Right renal pelvis (tissue), 4 donors: ENCODE measurements around the gene MFAP3L. TPM values are rescaled to one million over a fixed set of nuclear protein-coding genes. Genes with fewer than 3 reads are reported as not detected.
A peak's percentile ranks its signal among the peaks of the same experiment; 100 is the strongest.

Experiments
- DNase-seq, 4 donors: peaks; one replicate each; pipeline ENCODE4 v3.0.0-alpha.2; 2013; ENCODE audit warnings: low read depth in 4 of 4, low spot score in 3 of 4, missing footprints in 1 of 4
- polyA plus RNA-seq, 4 donors: library from polyadenylated mRNA; unstranded; fragments of 120-200 nt; gene quantifications; one replicate each; pipeline ENCODE4 v1.2.1, GENCODE V29; 2013; ENCODE audit not compliant: insufficient read length in 4 of 4

Gene MFAP3L
- polyA plus RNA-seq, 4 donors, result 16.4 to 26.1 (median 22.8) TPM

GRCh38 chr4:169996379-169997240 is 29.6 kb downstream of the MFAP3L start:
- DNase-seq, result peak in 3 of 4 donors; percentile 36 to 44 (median 41)

- no peak for DNase-seq
These were observed 32.7 kb downstream of the MFAP3L start for GRCh38 chr4:169993531-169993930.

DNA sequence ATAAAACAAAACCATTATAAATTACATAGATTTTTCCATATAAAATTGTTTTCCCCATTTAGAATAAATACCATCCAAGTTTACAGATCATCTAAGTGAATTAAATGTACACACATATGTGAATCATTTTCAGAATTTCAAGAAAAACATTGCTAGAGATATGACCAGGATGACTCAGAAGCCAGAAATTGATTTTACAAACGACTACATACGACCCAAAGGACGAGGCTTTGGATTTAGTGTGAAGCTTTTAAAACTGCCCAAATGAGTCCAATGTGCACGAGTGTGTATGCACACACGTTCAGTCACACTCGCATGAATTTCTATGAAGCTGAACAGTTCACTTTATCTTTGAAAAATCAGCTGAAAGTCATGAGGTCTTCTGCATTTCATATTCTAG is 37.9 kb downstream of the MFAP3L start:
- DNase-seq, result no peak

- no peak for DNase-seq
These were observed 38.6 kb downstream of the MFAP3L start for GRCh38 chr4:169987327-169988228.

GRCh38 chr4:169986369-169986768 is 39.8 kb downstream of the MFAP3L start:
- no peak for DNase-seq

DNA sequence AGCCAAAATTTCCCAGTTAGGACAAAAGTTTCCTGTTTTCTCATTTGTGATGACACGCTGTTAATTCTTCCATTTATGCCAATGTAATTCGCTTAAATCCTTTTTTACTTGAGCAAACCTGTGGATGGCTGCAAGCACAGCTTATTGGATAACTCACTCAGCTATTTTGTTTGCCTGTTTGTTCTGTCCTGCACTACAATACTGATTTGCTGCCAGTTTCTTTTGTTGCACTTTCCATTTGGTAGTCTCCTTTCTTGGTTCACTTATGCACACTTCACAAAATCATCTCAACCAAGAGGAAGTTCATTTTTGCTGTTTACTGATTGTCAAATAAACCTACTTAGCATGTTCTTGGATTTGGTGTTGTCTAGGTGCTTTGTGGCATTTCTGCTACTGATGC is 40.3 kb downstream of the MFAP3L start:
- DNase-seq, result no peak

- no peak for DNase-seq
These were observed 41.5 kb downstream of the MFAP3L start for GRCh38 chr4:169984745-169985144.

GRCh38 chr4:169984173-169984572 is 42.0 kb downstream of the MFAP3L start:
- DNase-seq, result no peak

DNA sequence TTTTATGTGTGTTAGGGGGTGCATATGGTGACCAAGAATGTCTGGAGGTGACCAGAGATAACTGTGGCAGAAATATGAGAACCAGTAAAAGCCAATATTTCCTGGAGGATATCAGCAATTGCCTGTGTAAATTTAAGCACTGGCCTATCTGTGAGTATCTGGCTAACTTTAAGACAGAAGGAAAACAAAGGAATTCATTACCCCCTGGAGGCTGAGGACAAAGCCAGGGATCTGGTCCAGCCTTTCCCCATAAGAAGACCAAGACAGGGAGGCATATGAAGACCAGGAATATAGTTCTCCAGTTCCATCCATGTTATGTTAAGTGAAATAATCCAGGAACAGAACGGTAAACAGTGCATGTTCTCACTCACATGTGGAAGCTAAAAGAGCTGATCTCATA is 49.2 kb downstream of the MFAP3L start:
- DNase-seq, result no peak

DNA sequence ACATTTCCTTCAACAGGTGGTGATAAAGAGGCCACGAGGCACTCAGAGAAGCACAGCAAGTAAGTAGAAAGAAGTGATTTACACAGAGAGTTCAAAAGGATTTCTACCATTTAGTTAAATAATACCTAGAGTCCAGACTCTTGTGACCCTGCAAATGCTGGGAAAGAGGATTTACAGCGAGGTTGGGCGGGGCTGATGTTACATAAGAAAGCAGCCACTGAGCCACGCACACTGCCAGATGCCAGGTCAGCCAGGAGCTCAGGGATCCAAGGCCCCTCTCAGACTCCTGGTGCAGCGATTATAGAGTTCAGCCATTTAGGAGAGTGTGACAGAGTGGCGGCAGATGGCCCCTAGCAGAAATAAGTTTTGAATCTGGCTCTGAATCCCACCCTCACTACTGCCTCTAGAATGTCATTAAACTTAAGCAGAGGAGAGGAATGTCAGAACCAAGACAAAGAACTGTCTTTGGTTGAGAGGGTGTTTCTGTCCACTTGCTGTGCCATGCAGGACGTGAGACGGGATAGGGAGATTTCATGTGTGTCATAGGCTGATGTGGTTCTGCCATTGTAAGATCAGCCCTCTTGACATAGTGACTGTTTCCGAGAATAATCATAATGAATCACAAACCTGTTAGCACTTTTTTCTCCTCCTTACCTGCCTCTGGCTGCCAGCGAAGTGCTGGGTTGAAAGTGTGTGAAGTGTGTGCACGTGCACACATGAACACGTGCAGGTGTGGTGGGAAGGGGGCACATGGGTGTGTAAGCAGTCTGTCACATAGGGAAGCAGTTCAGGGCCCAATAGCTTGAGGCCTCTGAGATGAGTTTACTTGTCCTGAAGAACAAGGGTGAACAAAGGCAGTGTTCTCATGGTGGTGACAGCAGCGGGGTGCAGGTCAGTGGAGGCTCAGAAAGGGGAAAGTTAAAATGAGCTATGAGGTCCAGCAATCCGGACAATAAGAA is 50.1 kb downstream of the MFAP3L start:
- DNase-seq, result no peak

GRCh38 chr4:169975131-169975837 is 50.9 kb downstream of the MFAP3L start:
- no peak for DNase-seq

DNA sequence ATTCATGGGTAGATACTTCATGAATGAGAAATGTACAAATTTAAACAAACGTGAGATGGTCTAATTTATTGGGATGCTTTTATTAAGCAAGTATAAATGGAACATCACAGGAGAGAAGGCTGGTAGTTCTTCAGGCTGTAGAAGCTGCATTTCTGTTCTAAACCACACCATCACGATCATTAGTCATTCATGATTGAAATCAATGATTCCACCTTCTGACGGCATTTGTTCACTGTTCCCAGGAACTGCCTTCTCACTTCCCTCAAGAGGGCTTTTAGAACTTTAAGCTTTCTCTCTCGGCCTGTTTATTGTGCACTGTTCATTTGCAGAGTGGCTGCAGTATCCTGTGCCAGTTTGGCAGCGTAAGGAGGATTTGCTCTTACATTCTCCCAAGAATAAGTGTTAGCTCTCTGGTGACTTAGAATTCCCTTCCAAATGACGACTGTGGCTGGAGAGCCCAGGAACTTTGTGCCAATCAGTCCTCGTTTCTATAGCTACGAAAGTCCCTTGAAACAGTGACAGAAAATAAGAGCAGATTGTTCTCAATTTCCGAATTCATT is 54.7 kb downstream of the MFAP3L start:
- no peak for DNase-seq

- no peak for DNase-seq
These were observed 57.2 kb downstream of the MFAP3L start for GRCh38 chr4:169968999-169969398.

DNA sequence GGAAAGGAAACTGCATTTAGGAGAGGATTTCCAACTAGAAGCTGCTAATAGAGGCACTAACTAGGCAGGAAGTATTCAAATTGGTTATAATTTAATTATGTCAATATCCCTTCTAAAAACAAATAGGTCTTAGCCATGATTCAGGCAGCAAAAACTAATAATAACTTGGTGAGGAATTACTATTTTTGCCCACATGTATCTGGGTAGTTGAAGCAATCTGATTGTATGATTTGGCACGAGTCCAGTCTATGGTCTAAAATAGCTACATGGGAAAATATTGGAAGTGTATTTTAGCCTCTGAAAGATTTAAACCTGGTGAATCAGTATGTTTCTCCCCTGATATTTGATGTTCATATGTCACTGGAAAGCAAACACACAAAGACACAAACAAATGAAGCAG is 62.2 kb downstream of the MFAP3L start:
- no peak for DNase-seq

DNA sequence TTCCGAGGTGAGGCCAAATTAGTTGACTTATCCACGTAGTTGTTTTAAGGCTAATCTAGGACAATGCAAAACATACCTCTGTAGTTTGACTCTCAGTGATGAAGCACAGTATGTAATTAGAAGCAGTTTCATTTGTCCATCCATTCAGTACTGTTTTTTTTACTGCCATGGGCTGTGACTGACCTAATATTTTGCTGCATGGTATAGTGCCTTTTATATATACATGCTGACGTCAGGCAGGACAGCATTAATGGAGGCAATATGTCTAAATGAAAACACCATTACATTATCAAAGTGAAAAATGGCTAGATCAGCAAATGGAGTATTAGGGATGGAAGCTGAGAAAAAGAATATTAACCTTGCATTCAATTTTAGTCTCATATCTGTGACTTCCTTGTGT is 66.9 kb downstream of the MFAP3L start:
- DNase-seq, result no peak

DNA sequence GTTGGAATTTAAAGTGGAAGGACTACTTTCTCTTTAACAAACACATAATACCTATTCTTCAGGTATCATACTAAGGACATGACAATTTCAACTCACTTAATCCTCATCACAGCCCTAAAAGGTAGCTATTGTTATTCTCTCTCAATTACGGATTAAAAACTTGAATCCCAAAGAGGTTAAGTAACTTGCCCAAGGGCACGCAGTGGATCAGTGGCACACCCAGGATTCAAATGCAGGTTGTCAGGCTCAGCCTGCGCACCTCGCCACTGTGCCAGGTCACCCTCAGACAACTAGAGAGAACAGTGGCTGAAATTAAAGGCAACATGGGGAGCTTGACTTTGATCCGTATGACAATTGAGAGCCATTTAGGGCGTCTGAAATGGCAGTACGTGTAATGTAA is 67.6 kb downstream of the MFAP3L start:
- DNase-seq, result no peak

GRCh38 chr4:169957785-169958184 is 68.4 kb downstream of the MFAP3L start:
- DNase-seq, result no peak

GRCh38 chr4:169956091-169956843 is 69.9 kb downstream of the MFAP3L start:
- peak in 1 of 4 donors; percentile 33 for DNase-seq

DNA sequence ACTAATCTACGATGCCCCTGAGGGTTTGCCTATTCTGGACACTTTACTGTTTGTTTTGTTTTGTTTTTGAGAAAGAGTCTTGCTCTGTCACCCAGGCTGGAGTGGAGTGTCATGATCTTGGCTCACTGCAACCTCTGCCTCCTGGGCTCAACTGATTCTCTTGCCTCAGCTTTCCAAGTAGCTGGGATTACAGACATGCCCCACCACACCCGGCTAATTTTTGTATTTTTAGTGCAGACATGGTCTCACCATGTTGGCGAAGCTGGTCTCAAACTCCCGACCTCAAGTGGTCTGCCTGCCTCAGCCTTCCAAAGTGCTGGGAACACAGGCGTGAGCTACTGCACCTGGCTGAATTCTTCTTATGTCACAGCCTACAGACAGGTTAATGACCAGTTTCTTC is 70.7 kb downstream of the MFAP3L start:
- no peak for DNase-seq
